Neural cell (in vitro differentiated cells): ENCODE data around the gene SPTY2D1. TPM values are rescaled to one million over a fixed set of nuclear protein-coding genes. Genes with fewer than 3 reads are reported as not detected.

Experiments used
- H2AFZ ChIP-seq: fragments of 200-600, 300-800 bp; sonication (generic), shearing (Covaris generic); 2 replicates; pipeline ENCODE4 v1.6.0; 2014; ENCODE audit warnings: low read depth, mild to moderate bottlenecking, antibody characterized with exemption, low read length, moderate library complexity
- H3F3A ChIP-seq: fragments of 200-600 bp; shearing (Covaris generic); 2 replicates; pipeline ENCODE4 v1.6.1; 2016; ENCODE audit warnings: mild to moderate bottlenecking, moderate library complexity, mixed read lengths, antibody characterized with exemption, low read length; ENCODE audit not compliant: insufficient read depth, poor library complexity, severe bottlenecking
- H3K27ac ChIP-seq: fragments of 200-600, 300-800 bp; sonication (generic), shearing (Covaris generic); 2 replicates; pipeline ENCODE4 v1.5.1; 2014; ENCODE audit warnings: mild to moderate bottlenecking, low read length, moderate library complexity
- H3K27me3 ChIP-seq: fragments of 300-800, 200-600 bp; sonication (generic), shearing (Covaris generic); 2 replicates; pipeline ENCODE4 v1.6.0; 2014; ENCODE audit warnings: mild to moderate bottlenecking, low read depth, low read length, moderate library complexity; ENCODE audit not compliant: insufficient read depth
- H3K36me3 ChIP-seq: fragments of 300-800, 200-600 bp; sonication (generic), shearing (Covaris generic); 2 replicates; pipeline ENCODE4 v1.5.1; 2014; ENCODE audit warnings: mild to moderate bottlenecking, antibody characterized with exemption, low read length, moderate library complexity; ENCODE audit not compliant: insufficient read depth
- H3K4me2 ChIP-seq: fragments of 300-800, 200-600 bp; sonication (generic), shearing (Covaris generic); 2 replicates; pipeline ENCODE4 v1.6.0; 2014; ENCODE audit warnings: mild to moderate bottlenecking, low read length
- H3K4me3 ChIP-seq: fragments of 300-800, 200-600 bp; sonication (generic), shearing (Covaris generic); 2 replicates; pipeline ENCODE4 v1.5.1; 2014; ENCODE audit warnings: mild to moderate bottlenecking, low read length, moderate library complexity
- H3K79me2 ChIP-seq: fragments of 200-600 bp; shearing (Covaris generic); replicated peaks from 2 replicates; pipeline ENCODE4 v1.6.0; 2014; ENCODE audit warnings: mild to moderate bottlenecking, low read length, moderate library complexity; ENCODE audit not compliant: insufficient read depth
- H3K9ac ChIP-seq: fragments of 300-800, 200-600 bp; sonication (generic), shearing (Covaris generic); 2 replicates; pipeline ENCODE4 v1.6.1; 2016; ENCODE audit warnings: mild to moderate bottlenecking, low read length, mixed read lengths
- H3K9me2 ChIP-seq: fragments of 200-600 bp; shearing (Covaris generic); 2 replicates; pipeline ENCODE4 v1.6.1; 2016; ENCODE audit warnings: mild to moderate bottlenecking, low read length, mixed read lengths; ENCODE audit not compliant: insufficient read depth
- H3K9me3 ChIP-seq: fragments of 200-600, 300-800 bp; sonication (generic), shearing (Covaris generic); 2 replicates; pipeline ENCODE4 v1.6.1; 2016; ENCODE audit warnings: mild to moderate bottlenecking, mixed run types, low read length, moderate library complexity, mixed read lengths
- H4K20me1 ChIP-seq: fragments of 200-600 bp; shearing (Covaris generic); 2 replicates; pipeline ENCODE4 v1.6.1; 2016; ENCODE audit warnings: mild to moderate bottlenecking, mixed run types; ENCODE audit not compliant: insufficient read depth
- CTCF ChIP-seq: fragments of 450-650 bp; IDR thresholded peaks from 2 replicates; pipeline ENCODE4 v1.5.1; 2014; ENCODE audit warnings: antibody characterized with exemption, mild to moderate bottlenecking, moderate library complexity; ENCODE audit not compliant: poor library complexity, severe bottlenecking
- EP300 ChIP-seq: fragments of 450-650 bp; conservative IDR thresholded peaks from 2 replicates; pipeline ENCODE4 v1.6.1; 2014; ENCODE audit warnings: antibody characterized with exemption, mild to moderate bottlenecking, moderate library complexity; ENCODE audit not compliant: poor library complexity, severe bottlenecking
- EZH2 ChIP-seq: fragments of 200-600, 300-800 bp; shearing (Covaris generic), sonication (generic); IDR thresholded peaks from 2 replicates; pipeline ENCODE4 v1.6.1; 2014; ENCODE audit warnings: antibody characterized with exemption, low read length, borderline replicate concordance, mild to moderate bottlenecking; ENCODE audit not compliant: insufficient read depth, poor library complexity, severe bottlenecking
- MXI1 ChIP-seq: fragments of 450-650 bp; conservative IDR thresholded peaks from 2 replicates; pipeline ENCODE4 v1.6.1; 2014; ENCODE audit warnings: antibody characterized with exemption, mild to moderate bottlenecking; ENCODE audit not compliant: poor library complexity, severe bottlenecking
- POLR2AphosphoS5 ChIP-seq: IDR thresholded peaks from 2 replicates; pipeline ENCODE4 v1.6.1; 2012
- RAD21 ChIP-seq: fragments of 450-650 bp; conservative IDR thresholded peaks from 2 replicates; pipeline ENCODE4 v1.6.1; 2014; ENCODE audit warnings: antibody characterized with exemption, mild to moderate bottlenecking, moderate library complexity
- SMC3 ChIP-seq: fragments of 450-650 bp; conservative IDR thresholded peaks from 2 replicates; pipeline ENCODE4 v1.6.1; 2014; ENCODE audit warnings: antibody characterized with exemption, mild to moderate bottlenecking, moderate library complexity; ENCODE audit not compliant: poor library complexity
- TAF1 ChIP-seq: IDR thresholded peaks from 2 replicates; pipeline ENCODE4 v1.6.1; 2012; ENCODE audit warnings: low read depth
- polyA plus RNA-seq: library from polyadenylated mRNA; depleted of rRNA; stranded (reverse); fragments of >200 nt; gene quantifications from 2 replicates; pipeline ENCODE4 v1.2.3, GENCODE V29; 2014
- TF ChIP-seq, protein P1 (sequence below): IDR thresholded peaks from 2 replicates; pipeline ENCODE4 v1.6.1; 2012; ENCODE audit warnings: borderline replicate concordance

The SPTY2D1 gene
- polyA plus RNA-seq, 1 donor from 2014 or later = 5.9 TPM

- TF ChIP-seq CTCF = no peak
- TF ChIP-seq RAD21 = no peak
Measured at GRCh38 chr11:18580113-18580766, 53.9 kb downstream of the SPTY2D1 start (continued).

DNA sequence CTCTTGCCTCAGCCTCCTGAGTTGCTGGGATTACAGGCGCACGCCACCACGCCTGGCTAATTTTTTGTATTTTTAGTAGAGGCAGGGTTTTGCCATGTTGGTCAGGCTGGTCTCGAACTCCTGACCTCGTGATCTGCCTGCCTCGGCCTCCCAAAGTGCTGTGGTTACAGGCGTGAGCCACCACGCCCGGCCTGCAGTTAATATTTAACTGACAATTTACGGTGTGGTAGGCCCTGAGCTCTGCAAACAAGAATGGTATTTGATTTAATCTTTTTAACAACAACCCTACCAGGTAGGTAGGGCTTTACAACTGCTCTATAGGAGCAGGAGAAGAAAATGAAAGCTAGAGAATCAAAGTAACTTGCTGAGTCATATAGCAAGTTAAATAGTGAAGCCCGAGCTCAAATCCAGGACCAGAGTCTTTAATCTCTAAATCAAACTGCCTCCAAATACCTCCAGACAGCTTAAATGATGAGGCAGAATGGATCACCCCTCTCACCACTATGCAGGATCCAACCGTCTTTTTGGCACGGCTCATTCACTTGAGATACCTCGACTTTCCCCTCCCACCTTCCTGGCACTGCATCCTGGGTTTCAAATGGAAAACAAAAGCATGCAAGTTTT lies 55.1 kb downstream of the SPTY2D1 start:
- H3K27ac ChIP-seq = no peak overlapping the region
- no peaks in the 10 kb centered on the region for H3F3A ChIP-seq
- H2AFZ ChIP-seq = no peak overlapping the region
- H3K4me2 ChIP-seq = no peak overlapping the region
- no peaks in the 10 kb centered on the region for H3K79me2 ChIP-seq
- no peaks in the 10 kb centered on the region for H3K9me3 ChIP-seq
- TF ChIP-seq TAF1 (no peak), POLR2AphosphoS5 (no peak)
- H3K36me3 ChIP-seq = no peaks in the 10 kb centered on the region
- no peaks in the 10 kb centered on the region for H3K9me2 ChIP-seq
- H3K27me3 ChIP-seq = no peaks in the 10 kb centered on the region
- no peak overlapping the region for H3K4me3 ChIP-seq
- no peaks in the 10 kb centered on the region for H4K20me1 ChIP-seq
- no peak overlapping the region for H3K9ac ChIP-seq

DNA sequence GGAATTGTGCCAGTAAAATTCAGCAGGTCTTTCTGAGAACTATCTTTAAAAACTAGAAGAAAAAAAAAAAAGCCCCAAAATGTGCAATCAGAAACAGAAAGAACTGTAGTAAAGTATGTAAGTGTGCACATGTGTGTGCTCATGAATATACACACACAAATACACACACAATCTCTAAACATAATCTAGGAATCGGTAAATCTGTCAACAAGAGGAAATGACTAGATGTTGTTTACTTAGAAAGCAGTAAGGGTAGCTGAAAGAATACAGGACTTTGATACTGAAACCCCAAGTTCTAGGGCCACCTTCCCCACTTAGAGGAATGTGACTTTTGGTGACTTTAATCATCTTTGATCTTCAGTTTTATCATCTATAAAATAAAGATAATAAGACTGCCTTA lies 58.8 kb downstream of the SPTY2D1 start:
- Histone ChIP-seq H3K36me3 (no peaks in the 10 kb centered on the region), H3F3A (no peaks in the 10 kb centered on the region), H2AFZ (no peak overlapping the region), H3K27me3 (no peaks in the 10 kb centered on the region), H3K9me2 (no peaks in the 10 kb centered on the region), H3K4me2 (no peak overlapping the region), H3K4me3 (no peak overlapping the region), H3K79me2 (no peaks in the 10 kb centered on the region), H3K9me3 (no peaks in the 10 kb centered on the region), H3K27ac (no peak overlapping the region), H4K20me1 (no peaks in the 10 kb centered on the region), H3K9ac (no peak overlapping the region)
- no peak for TF ChIP-seq EZH2
- TF ChIP-seq TAF1 = no peak
- no peak for TF ChIP-seq RAD21
- no peak for TF ChIP-seq EP300
- no peak for TF ChIP-seq MXI1
- TF ChIP-seq POLR2AphosphoS5 = no peak
- TF ChIP-seq, protein P1, sequence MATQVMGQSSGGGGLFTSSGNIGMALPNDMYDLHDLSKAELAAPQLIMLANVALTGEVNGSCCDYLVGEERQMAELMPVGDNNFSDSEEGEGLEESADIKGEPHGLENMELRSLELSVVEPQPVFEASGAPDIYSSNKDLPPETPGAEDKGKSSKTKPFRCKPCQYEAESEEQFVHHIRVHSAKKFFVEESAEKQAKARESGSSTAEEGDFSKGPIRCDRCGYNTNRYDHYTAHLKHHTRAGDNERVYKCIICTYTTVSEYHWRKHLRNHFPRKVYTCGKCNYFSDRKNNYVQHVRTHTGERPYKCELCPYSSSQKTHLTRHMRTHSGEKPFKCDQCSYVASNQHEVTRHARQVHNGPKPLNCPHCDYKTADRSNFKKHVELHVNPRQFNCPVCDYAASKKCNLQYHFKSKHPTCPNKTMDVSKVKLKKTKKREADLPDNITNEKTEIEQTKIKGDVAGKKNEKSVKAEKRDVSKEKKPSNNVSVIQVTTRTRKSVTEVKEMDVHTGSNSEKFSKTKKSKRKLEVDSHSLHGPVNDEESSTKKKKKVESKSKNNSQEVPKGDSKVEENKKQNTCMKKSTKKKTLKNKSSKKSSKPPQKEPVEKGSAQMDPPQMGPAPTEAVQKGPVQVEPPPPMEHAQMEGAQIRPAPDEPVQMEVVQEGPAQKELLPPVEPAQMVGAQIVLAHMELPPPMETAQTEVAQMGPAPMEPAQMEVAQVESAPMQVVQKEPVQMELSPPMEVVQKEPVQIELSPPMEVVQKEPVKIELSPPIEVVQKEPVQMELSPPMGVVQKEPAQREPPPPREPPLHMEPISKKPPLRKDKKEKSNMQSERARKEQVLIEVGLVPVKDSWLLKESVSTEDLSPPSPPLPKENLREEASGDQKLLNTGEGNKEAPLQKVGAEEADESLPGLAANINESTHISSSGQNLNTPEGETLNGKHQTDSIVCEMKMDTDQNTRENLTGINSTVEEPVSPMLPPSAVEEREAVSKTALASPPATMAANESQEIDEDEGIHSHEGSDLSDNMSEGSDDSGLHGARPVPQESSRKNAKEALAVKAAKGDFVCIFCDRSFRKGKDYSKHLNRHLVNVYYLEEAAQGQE = no peak
- TF ChIP-seq SMC3 = no peak
- TF ChIP-seq CTCF = no peak
